Gastrocnemius medialis (tissue), 4 donors: ENCODE data around the gene IL1RL1.

ENCODE experiments used
- CTCF ChIP-seq, 5 experiments: fragments of 450-650 bp in 3 of 5; fragments of 200-600 bp in 2 of 5; sonication (generic) in 2 of 5; IDR thresholded peaks in 4 of 5; conservative IDR thresholded peaks in 1 of 5; 1 replicate in 4 of 5; 2 replicates in 1 of 5; pipeline ENCODE4 v1.5.1; 2016 to 2019; ENCODE audit warnings: antibody characterized with exemption in 5 of 5, mild to moderate bottlenecking in 3 of 5, moderate library complexity in 3 of 5
- POLR2A ChIP-seq, 2 donors: fragments of 450-650 bp; IDR thresholded peaks; one replicate each; pipeline ENCODE4 v1.6.1; 2017; ENCODE audit warnings: antibody characterized with exemption in 2 of 2, mild to moderate bottlenecking in 2 of 2, moderate library complexity in 2 of 2

DNA sequence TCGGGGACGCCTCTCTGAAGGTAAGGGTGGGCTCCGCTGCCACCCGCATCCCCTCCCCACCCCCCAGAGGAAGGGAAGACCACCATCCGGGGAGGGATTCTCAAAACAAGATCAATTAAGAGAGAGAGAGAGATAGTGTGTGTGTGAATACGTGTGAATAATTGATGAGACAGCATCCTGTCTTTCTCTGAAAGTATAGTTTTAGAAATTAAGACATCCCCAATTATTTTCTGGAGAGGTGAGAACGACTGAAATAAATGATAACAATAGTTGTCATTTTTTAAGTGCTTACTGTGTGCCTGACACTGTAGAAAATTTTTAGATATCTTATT lies 45.0 kb downstream of the IL1RL1 start:
- TF ChIP-seq CTCF (IDR thresholded peaks at IDR 0.05 in 4 of 5, conservative IDR thresholded peaks at IDR 0.05 in 1 of 5) = no peak
- no peak for TF ChIP-seq POLR2A (IDR thresholded peaks at IDR 0.05)
